Panc1 (cell line): ENCODE results near the gene NUDT3. TPM values are rescaled to one million over a fixed set of nuclear protein-coding genes. Genes with fewer than 3 reads are reported as not detected.

Source experiments
- ATAC-seq: fragments of 200-7000 bp; cut with Tn5 transposase; 2 replicates; pipeline ENCODE4 v1.9.1; 2020; ENCODE audit warnings: mild to moderate bottlenecking, moderate library complexity
- BruUV-seq: library from RNA; stranded (reverse); fragments of 400-500 nt; replicated peaks from 2 replicates; lab custom pipeline; 2021; lab: Mats Ljungman, UMichigan
- CTCF ChIA-PET: fragments of 300-600 bp; sonication (Branson Sonifier 250); formaldehyde crosslinking; loops from one replicate; lab custom pipeline; 2022; ENCODE audit warnings: antibody characterized with exemption; lab: Charles Lee
- POLR2A ChIA-PET: fragments of 300-600 bp; sonication (Branson Sonifier 250); formaldehyde crosslinking; loops from one replicate; lab custom pipeline; 2022; ENCODE audit warnings: antibody characterized with exemption; lab: Charles Lee
- DNase-seq: peaks from one replicate; pipeline ENCODE4 v3.0.0-alpha.2; 2010; ENCODE audit warnings: low read depth, low spot score
- H3K27ac ChIP-seq: 2 replicates; pipeline ENCODE4 v1.5.1; 2011; ENCODE audit warnings: mild to moderate bottlenecking, low read length, inconsistent platforms
- H3K27me3 ChIP-seq: fragments of 200-500 bp; sonication (Bioruptor generic); 2 replicates; pipeline ENCODE4 v1.6.0; 2014; ENCODE audit warnings: low read length, inconsistent platforms; ENCODE audit not compliant: control insufficient read depth, insufficient read depth
- H3K36me3 ChIP-seq: fragments of 200-500 bp; sonication (Bioruptor generic); 2 replicates; pipeline ENCODE4 v1.5.1; 2014; ENCODE audit warnings: inconsistent platforms, mild to moderate bottlenecking, low read length, moderate library complexity; ENCODE audit not compliant: control insufficient read depth, insufficient read depth
- H3K4me1 ChIP-seq: 2 replicates; pipeline ENCODE4 v1.5.1; 2011; ENCODE audit warnings: inconsistent platforms, mild to moderate bottlenecking, low read length, moderate library complexity; ENCODE audit not compliant: control insufficient read depth, insufficient read depth
- H3K4me3 ChIP-seq, 2 experiments: 2 replicates each; pipeline ENCODE4 v1.5.1; 2011 to 2012; ENCODE audit warnings: low read depth in 2 of 2, low read length in 2 of 2, mild to moderate bottlenecking in 2 of 2, inconsistent platforms in 1 of 2, moderate library complexity in 1 of 2
- H3K9me3 ChIP-seq: fragments of 200-500 bp; sonication (Bioruptor generic); 2 replicates; pipeline ENCODE4 v1.5.1; 2014; ENCODE audit warnings: low read depth, mild to moderate bottlenecking, inconsistent platforms, low read length, moderate library complexity; ENCODE audit not compliant: control insufficient read depth, insufficient read depth
- CTCF ChIP-seq: fragments of 450-650 bp; IDR thresholded peaks from 2 replicates; pipeline ENCODE4 v1.5.1; 2017; ENCODE audit warnings: mild to moderate bottlenecking
- POLR2AphosphoS5 ChIP-seq: IDR thresholded peaks from 2 replicates; pipeline ENCODE4 v1.6.1; 2012; ENCODE audit warnings: mild to moderate bottlenecking, low read depth, low read length, moderate library complexity
- REST ChIP-seq, 2 experiments: IDR thresholded peaks; 2 replicates each; pipeline ENCODE4 v1.6.1; 2011 to 2012; ENCODE audit warnings: low read depth in 2 of 2, control low read depth in 1 of 2, low read length in 1 of 2, mild to moderate bottlenecking in 1 of 2, moderate library complexity in 1 of 2; ENCODE audit not compliant: insufficient read depth in 1 of 2
- SIN3A ChIP-seq: IDR thresholded peaks from 2 replicates; pipeline ENCODE4 v1.6.1; 2012; ENCODE audit warnings: low read depth, mild to moderate bottlenecking, low read length, moderate library complexity, borderline replicate concordance; ENCODE audit not compliant: insufficient read depth
- TCF7L2 ChIP-seq: IDR thresholded peaks from 2 replicates; pipeline ENCODE4 v1.6.1; 2011; ENCODE audit warnings: mild to moderate bottlenecking, low read depth, low read length, inconsistent platforms
- in situ Hi-C: cut with HindIII; loops from 2 replicates; pipeline ENCODE4 v1.10.0; 2016; ENCODE audit warnings: low sequenced_read_pairs, low pct_unique_long_range_greater_than_20kb
- intact Hi-C: fragments of 100-400 bp; cut with micrococcal nuclease; formaldehyde crosslinking; loops from one replicate; pipeline ENCODE4 v1.10.0; 2022; ENCODE audit not compliant: unreplicated experiment
- total RNA-seq: library from RNA; stranded (reverse); gene quantifications from one replicate; pipeline ENCODE4 v1.2.1, GENCODE V29; 2021; ENCODE audit not compliant: unreplicated experiment

The NUDT3 gene
- total RNA-seq, 1 experiment from 2014 or later: 25.9 TPM

GRCh38 chr6:34391786-34392496 is 528 bp downstream of the NUDT3 start:
- Histone ChIP-seq H3K4me1 (peaks cover 28% of the 10 kb centered on the region), H3K36me3 (no peaks in the 10 kb centered on the region), H3K9me3 (peaks cover 3% of the 10 kb centered on the region; the same call in 1 of the 2 replicates), H3K27me3 (no peaks in the 10 kb centered on the region), H3K4me3 (peak overlapping the region; percentile 68 to 81), H3K27ac (peak overlapping the region; percentile 94)
- ChIA-PET CTCF (interaction anchor here (0.6 kb wide), 2 partner anchors 146 to 150 kb away, joined by 3 to 4 read pairs; no protein-coding TSS in a partner anchor), POLR2A (interaction anchor here (0.6 to 0.7 kb wide), 3 partner anchors 10 to 50 kb away, joined by 3 to 7 read pairs (median 3); no protein-coding TSS in a partner anchor)
- peak; percentile 78 for ATAC-seq
- DNase-seq: no peak
- intact Hi-C loops (no loop called here), in situ Hi-C loops (no loop called here)
- BruUV-seq: no TSS peak
- 0 out of 4 replicates have a peak, but pooled peaks of 1 of the 2 experiments have one; percentile 23 for TF ChIP-seq REST (IDR thresholded peaks at IDR 0.05; ENCODE audit: insufficient read depth in 1 of 2, low read depth in 2 of 2, low read length in 1 of 2)
- no peak for TF ChIP-seq POLR2AphosphoS5
- no peak for TF ChIP-seq CTCF
- peak; percentile 88 for TF ChIP-seq TCF7L2
- TF ChIP-seq SIN3A: 0 out of 2 replicates have a peak, but pooled peaks have one; percentile 65

GRCh38 chr6:34391473-34391785 is 1.0 kb downstream of the NUDT3 start:
- Histone ChIP-seq H3K27me3 (no peaks in the 10 kb centered on the region), H3K9me3 (peaks cover 2% of the 10 kb centered on the region; the same call in 1 of the 2 replicates), H3K36me3 (no peaks in the 10 kb centered on the region), H3K4me3 (peak overlapping the region; percentile 68 to 81), H3K27ac (peak overlapping the region; percentile 94), H3K4me1 (peaks cover 33% of the 10 kb centered on the region)
- in situ Hi-C loops (no loop called here), intact Hi-C loops (no loop called here)
- no peak for TF ChIP-seq POLR2AphosphoS5
- TF ChIP-seq SIN3A: no peak
- TF ChIP-seq CTCF: no peak
- no peak for TF ChIP-seq REST (IDR thresholded peaks at IDR 0.05; ENCODE audit: insufficient read depth in 1 of 2, low read depth in 2 of 2, low read length in 1 of 2)
- no peak for TF ChIP-seq TCF7L2
- BruUV-seq: no TSS peak
- CTCF ChIA-PET: no interaction called here
- no peak for DNase-seq
- POLR2A ChIA-PET: interaction anchor here (0.5 kb wide), 1 partner anchor 78 kb away, joined by 3 read pairs; no protein-coding TSS in a partner anchor
- no peak for ATAC-seq
